Measurements from ENCODE around the gene LAMA5. TPM values are rescaled to one million over a fixed set of nuclear protein-coding genes. Genes with fewer than 3 reads are reported as not detected.
A peak's percentile ranks its signal among the peaks of the same experiment; 100 is the strongest.

The LAMA5 gene
- polyA plus RNA-seq, 2 of the 4 experiments (the other 2 are of a cell fraction) = 20.4 to 196 TPM

DNA sequence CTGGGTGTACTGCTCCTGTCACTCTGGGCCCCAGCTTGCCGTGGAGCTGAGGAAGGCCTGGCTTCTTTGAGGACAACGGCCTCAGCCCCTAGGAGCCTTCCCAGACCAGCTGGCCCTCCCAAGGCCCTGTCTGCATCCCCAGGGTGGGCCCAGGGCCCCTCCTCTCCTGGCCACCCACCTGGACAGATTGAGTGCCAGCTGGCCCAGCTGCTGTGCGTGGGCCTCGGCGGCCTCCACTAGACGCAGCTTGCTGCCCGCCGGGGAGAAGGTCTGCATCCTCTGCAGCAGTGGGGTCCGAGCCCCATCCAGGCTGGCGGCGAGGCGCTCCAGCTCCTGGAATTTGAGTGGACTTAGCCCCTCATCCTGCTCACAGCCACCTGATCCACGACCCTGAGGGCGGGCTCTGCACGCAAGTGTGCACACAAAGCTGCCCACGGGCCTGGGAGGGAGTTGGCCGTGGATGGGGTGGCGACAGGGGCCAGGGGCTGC is 49.9 kb downstream of the LAMA5 start:
- FAIRE-seq = no peak
- peak overlapping the region in 1 of 2 experiments; percentile 70; a peak in 3 of 6 replicates for H3K27ac ChIP-seq
- POLR2A ChIA-PET = no interaction called here
- DNase-seq (ENCODE audit: low read depth in 1 of 2, low spot score in 1 of 2) = no peak
- CTCF ChIA-PET = interaction anchor here (1.6 to 4.9 kb wide), 3 partner anchors 11 to 65 kb away, joined by 6 to 29 read pairs (median 23); no protein-coding TSS in a partner anchor
- TF ChIP-seq HOXB13 (CRISPR knock-in tag; IDR thresholded peaks at IDR 0.05; ENCODE audit: low read depth) (no peak), CEBPB (IDR thresholded peaks at IDR 0.05) (no peak), PHF8 (IDR thresholded peaks at IDR 0.05; ENCODE audit: borderline replicate concordance, low read depth) (no peak), ZFP36 (IDR thresholded peaks at IDR 0.05; ENCODE audit: borderline replicate concordance, partially characterized antibody) (no peak), ZC3H11A (IDR thresholded peaks at IDR 0.05) (no peak), TP53 (CRISPR knock-in tag; IDR thresholded peaks at IDR 0.05) (no peak), RAD21 (conservative IDR thresholded peaks at IDR 0.05 in 1 of 2, IDR thresholded peaks at IDR 0.05 in 1 of 2) (no peak), SMC3 (IDR thresholded peaks at IDR 0.05) (no peak)
- TF ChIP-seq, protein P1, sequence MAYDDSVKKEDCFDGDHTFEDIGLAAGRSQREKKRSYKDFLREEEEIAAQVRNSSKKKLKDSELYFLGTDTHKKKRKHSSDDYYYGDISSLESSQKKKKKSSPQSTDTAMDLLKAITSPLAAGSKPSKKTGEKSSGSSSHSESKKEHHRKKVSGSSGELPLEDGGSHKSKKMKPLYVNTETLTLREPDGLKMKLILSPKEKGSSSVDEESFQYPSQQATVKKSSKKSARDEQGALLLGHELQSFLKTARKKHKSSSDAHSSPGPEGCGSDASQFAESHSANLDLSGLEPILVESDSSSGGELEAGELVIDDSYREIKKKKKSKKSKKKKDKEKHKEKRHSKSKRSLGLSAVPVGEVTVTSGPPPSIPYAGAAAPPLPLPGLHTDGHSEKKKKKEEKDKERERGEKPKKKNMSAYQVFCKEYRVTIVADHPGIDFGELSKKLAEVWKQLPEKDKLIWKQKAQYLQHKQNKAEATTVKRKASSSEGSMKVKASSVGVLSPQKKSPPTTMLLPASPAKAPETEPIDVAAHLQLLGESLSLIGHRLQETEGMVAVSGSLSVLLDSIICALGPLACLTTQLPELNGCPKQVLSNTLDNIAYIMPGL (CRISPR knock-in tag; IDR thresholded peaks at IDR 0.05; ENCODE audit: borderline replicate concordance) = no peak
- TF ChIP-seq, protein P2, sequence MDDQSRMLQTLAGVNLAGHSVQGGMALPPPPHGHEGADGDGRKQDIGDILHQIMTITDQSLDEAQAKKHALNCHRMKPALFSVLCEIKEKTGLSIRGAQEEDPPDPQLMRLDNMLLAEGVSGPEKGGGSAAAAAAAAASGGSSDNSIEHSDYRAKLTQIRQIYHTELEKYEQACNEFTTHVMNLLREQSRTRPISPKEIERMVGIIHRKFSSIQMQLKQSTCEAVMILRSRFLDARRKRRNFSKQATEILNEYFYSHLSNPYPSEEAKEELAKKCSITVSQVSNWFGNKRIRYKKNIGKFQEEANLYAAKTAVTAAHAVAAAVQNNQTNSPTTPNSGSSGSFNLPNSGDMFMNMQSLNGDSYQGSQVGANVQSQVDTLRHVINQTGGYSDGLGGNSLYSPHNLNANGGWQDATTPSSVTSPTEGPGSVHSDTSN (IDR thresholded peaks at IDR 0.05) = no peak
- TF ChIP-seq, protein P3, sequence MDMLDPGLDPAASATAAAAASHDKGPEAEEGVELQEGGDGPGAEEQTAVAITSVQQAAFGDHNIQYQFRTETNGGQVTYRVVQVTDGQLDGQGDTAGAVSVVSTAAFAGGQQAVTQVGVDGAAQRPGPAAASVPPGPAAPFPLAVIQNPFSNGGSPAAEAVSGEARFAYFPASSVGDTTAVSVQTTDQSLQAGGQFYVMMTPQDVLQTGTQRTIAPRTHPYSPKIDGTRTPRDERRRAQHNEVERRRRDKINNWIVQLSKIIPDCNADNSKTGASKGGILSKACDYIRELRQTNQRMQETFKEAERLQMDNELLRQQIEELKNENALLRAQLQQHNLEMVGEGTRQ (IDR thresholded peaks at IDR 0.05) = no peak
- H3K4me2 ChIP-seq = no peak overlapping the region
- H3K4me1 ChIP-seq = peaks cover 10% of the 10 kb centered on the region; the same call in 2 of the 3 replicates
- ATAC-seq = no peak
- WGBS (ENCODE audit: missing lambda C conversion rate) = 92% methylated on average over 4 of the region's 18 CpGs
- H3K9me3 ChIP-seq = peaks cover 33% of the 10 kb centered on the region
- H3K4me3 ChIP-seq = peak overlapping the region; percentile 26; the same call in 2 of the 3 replicates

DNA sequence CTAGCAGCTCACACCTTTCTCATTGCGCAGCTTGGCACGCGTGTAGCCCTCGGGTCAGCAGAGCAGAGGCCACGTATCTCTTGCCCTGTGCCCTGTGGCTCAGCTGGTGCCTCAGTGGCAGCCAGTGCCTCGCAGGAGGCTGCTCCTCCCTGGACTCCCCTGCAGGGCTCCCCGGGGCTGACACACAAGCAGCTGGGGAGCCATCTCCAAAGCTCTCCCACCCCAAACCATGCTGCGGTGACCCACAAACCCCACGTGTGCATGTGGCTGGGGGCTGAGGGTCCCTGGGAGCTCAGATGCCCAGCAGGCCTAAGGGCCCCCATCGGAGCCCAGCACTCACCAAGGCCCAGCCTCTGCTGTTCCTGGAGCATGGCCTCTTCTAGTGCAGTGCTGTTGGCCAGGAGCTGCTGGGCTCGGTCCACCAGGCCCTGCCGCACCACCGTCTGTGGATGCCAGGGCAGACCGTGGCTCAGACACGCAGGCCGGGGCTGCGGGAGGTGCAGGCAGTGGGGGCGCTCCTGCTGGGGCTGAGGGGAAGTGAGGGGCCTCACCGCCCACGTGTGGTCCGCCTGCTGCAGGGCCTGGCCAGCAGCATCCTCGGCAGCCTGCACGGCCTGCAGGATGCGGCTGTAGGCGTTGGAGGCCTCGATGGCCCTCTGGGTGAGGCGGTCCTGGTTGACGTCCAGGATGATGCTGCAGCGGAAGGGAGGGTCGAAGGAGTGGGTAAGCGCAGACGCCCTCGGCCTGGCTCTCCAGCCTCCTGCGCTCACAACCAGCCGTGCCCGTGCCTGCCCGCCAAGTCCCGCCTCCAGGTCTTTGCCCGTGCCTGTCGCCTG is 50.6 kb downstream of the LAMA5 start:
- TF ChIP-seq POLR2AphosphoS2 (conservative IDR thresholded peaks at IDR 0.05; ENCODE audit: low read length) = no peak
- no peak for TF ChIP-seq FOXS1 (CRISPR knock-in tag; IDR thresholded peaks at IDR 0.05)
- TF ChIP-seq HEYL (CRISPR knock-in tag; IDR thresholded peaks at IDR 0.05) = no peak
- TF ChIP-seq EHF (CRISPR knock-in tag; IDR thresholded peaks at IDR 0.05) = no peak
- no peak for TF ChIP-seq CEBPB (IDR thresholded peaks at IDR 0.05)
- TF ChIP-seq CBX8 (IDR thresholded peaks at IDR 0.05) = no peak
- TF ChIP-seq, protein P4, sequence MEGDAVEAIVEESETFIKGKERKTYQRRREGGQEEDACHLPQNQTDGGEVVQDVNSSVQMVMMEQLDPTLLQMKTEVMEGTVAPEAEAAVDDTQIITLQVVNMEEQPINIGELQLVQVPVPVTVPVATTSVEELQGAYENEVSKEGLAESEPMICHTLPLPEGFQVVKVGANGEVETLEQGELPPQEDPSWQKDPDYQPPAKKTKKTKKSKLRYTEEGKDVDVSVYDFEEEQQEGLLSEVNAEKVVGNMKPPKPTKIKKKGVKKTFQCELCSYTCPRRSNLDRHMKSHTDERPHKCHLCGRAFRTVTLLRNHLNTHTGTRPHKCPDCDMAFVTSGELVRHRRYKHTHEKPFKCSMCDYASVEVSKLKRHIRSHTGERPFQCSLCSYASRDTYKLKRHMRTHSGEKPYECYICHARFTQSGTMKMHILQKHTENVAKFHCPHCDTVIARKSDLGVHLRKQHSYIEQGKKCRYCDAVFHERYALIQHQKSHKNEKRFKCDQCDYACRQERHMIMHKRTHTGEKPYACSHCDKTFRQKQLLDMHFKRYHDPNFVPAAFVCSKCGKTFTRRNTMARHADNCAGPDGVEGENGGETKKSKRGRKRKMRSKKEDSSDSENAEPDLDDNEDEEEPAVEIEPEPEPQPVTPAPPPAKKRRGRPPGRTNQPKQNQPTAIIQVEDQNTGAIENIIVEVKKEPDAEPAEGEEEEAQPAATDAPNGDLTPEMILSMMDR (IDR thresholded peaks at IDR 0.05) = no peak
- TF ChIP-seq RFX5 (IDR thresholded peaks at IDR 0.05) = no peak
- TF ChIP-seq EP300 (IDR thresholded peaks at IDR 0.05) = no peak
- no peak for TF ChIP-seq HOXB13 (CRISPR knock-in tag; IDR thresholded peaks at IDR 0.05; ENCODE audit: low read depth)
- TF ChIP-seq, protein P5, sequence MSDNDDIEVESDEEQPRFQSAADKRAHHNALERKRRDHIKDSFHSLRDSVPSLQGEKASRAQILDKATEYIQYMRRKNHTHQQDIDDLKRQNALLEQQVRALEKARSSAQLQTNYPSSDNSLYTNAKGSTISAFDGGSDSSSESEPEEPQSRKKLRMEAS (IDR thresholded peaks at IDR 0.05) = no peak
- TF ChIP-seq FOSB (CRISPR knock-in tag; IDR thresholded peaks at IDR 0.05) = no peak
- TF ChIP-seq NFE2L2 (conservative IDR thresholded peaks at IDR 0.05; ENCODE audit: low read length) = no peak
- TF ChIP-seq, protein P2 (IDR thresholded peaks at IDR 0.05) = no peak
- no peak for TF ChIP-seq SMC3 (IDR thresholded peaks at IDR 0.05)
- TF ChIP-seq HDAC2 (IDR thresholded peaks at IDR 0.05) = no peak
- no peak for TF ChIP-seq SREBF2 (IDR thresholded peaks at IDR 0.05)
- TF ChIP-seq KDM5A (IDR thresholded peaks at IDR 0.05) = no peak
- no peak for FAIRE-seq
- no peak for ATAC-seq
- CTCF ChIA-PET = interaction anchor here (0.9 to 4.9 kb wide), 5 partner anchors 10 to 66 kb away, joined by 3 to 29 read pairs (median 6); partner anchors contain the start of gene ADRM1
- Histone ChIP-seq H3K4me1 (peaks cover 5% of the 10 kb centered on the region; the same call in 1 of the 3 replicates), H3K4me2 (no peak overlapping the region), H3K4me3 (peak overlapping the region; percentile 26; the same call in 1 of the 3 replicates), H3K27ac (peak overlapping the region in 1 of 2 experiments; percentile 70; a peak in 3 of 6 replicates), H3K9me3 (peaks cover 33% of the 10 kb centered on the region)
- DNase-seq (ENCODE audit: low read depth in 1 of 2, low spot score in 1 of 2) = no peak
- POLR2A ChIA-PET = no interaction called here
- WGBS (ENCODE audit: missing lambda C conversion rate) = 90% methylated on average over 25 of the region's 40 CpGs

Measured in A549 (cell line).